H1 (cell line): ENCODE data around the gene CACNA1C. TPM values are rescaled to one million over a fixed set of nuclear protein-coding genes. Genes with fewer than 3 reads are reported as not detected.
A peak's percentile ranks its signal among the peaks of the same experiment; 100 is the strongest.

ENCODE experiments used
- CTCF ChIA-PET: fragments of 300-600 bp; sonication (Branson Sonifier 250); formaldehyde crosslinking; loops from one replicate; lab custom pipeline; 2021; ENCODE audit not compliant: partially characterized antibody; lab: Charles Lee
- POLR2A ChIA-PET: fragments of 300-600 bp; sonication (Branson Sonifier 250); formaldehyde crosslinking; loops from one replicate; lab custom pipeline; 2021; ENCODE audit warnings: inconsistent platforms; ENCODE audit not compliant: partially characterized antibody; lab: Charles Lee
- DNase-seq, 2 experiments: peaks; one replicate each; pipeline versions ENCODE4 v3.0.0 to v3.0.0-alpha.2; 2010 to 2022; ENCODE audit warnings: low spot score in 2 of 2, low read depth in 1 of 2, mixed read lengths in 1 of 2
- FAIRE-seq: peaks from 2 replicates; lab custom pipeline; 2011; peaks lifted over from hg19 to GRCh38; lab: Jason Lieb, UNC
- H2AFZ ChIP-seq: 2 replicates; pipeline ENCODE4 v1.8.1; 2012; ENCODE audit warnings: low read length, inconsistent platforms
- H2AK5ac ChIP-seq: 2 replicates; pipeline ENCODE4 v1.6.1; 2013; ENCODE audit warnings: low read depth, low read length
- H2BK120ac ChIP-seq: replicated peaks from 2 replicates; pipeline ENCODE3; 2013; ENCODE audit warnings: low read depth, low read length, inconsistent platforms
- H2BK12ac ChIP-seq: 2 replicates; pipeline ENCODE4 v1.6.1; 2013; ENCODE audit warnings: low read depth, low read length
- H2BK15ac ChIP-seq: 2 replicates; pipeline ENCODE4 v1.6.1; 2013; ENCODE audit warnings: low read length
- H2BK20ac ChIP-seq: 2 replicates; pipeline ENCODE4 v1.6.1; 2013; ENCODE audit warnings: low read length
- H2BK5ac ChIP-seq: 2 replicates; pipeline ENCODE4 v1.6.1; 2013; ENCODE audit warnings: low read depth, low read length
- H3K14ac ChIP-seq: 2 replicates; pipeline ENCODE4 v1.6.1; 2013; ENCODE audit warnings: inconsistent platforms; ENCODE audit not compliant: insufficient read length
- H3K18ac ChIP-seq: 2 replicates; pipeline ENCODE4 v1.6.1; 2013; ENCODE audit warnings: low read length; ENCODE audit errors: extremely low read depth
- H3K23ac ChIP-seq: 2 replicates; pipeline ENCODE4 v1.6.1; 2013; ENCODE audit warnings: inconsistent platforms; ENCODE audit not compliant: insufficient read length
- H3K23me2 ChIP-seq: 2 replicates; pipeline ENCODE4 v1.6.1; 2013; ENCODE audit warnings: low read depth, low read length
- H3K27ac ChIP-seq: 2 replicates; pipeline ENCODE4 v1.6.1; 2011; ENCODE audit warnings: low read depth, low read length, inconsistent platforms
- H3K27me3 ChIP-seq, 4 experiments: replicated peaks in 1 of 4; 1 replicate in 1 of 4; 2 replicates in 3 of 4; pipeline versions ENCODE4 v1.6.1 to v1.8.1; 2011 to 2013; ENCODE audit warnings: low read length in 3 of 4, mild to moderate bottlenecking in 3 of 4, inconsistent platforms in 2 of 4, mixed read lengths in 2 of 4, moderate library complexity in 1 of 4; ENCODE audit not compliant: control insufficient read depth in 3 of 4, insufficient read depth in 3 of 4; ENCODE audit errors: extremely low read depth in 1 of 4
- H3K36me3 ChIP-seq, 4 experiments: 2 replicates each; pipeline versions ENCODE4 v1.6.1 to v1.8.1; 2011 to 2013; ENCODE audit warnings: mild to moderate bottlenecking in 4 of 4, low read length in 3 of 4, moderate library complexity in 2 of 4, control low read depth in 1 of 4, inconsistent platforms in 1 of 4; ENCODE audit not compliant: insufficient read depth in 4 of 4, control insufficient read depth in 2 of 4
- H3K4ac ChIP-seq: replicated peaks from 2 replicates; pipeline ENCODE3; 2013; ENCODE audit warnings: low read length, low read depth, mixed read lengths, inconsistent platforms; ENCODE audit not compliant: insufficient read length
- H3K4me1 ChIP-seq, 4 experiments: replicated peaks in 1 of 4; 1 replicate in 1 of 4; 2 replicates in 3 of 4; pipeline versions ENCODE4 v1.6.1 to v1.8.1; 2011 to 2013; ENCODE audit warnings: low read length in 3 of 4, inconsistent platforms in 2 of 4, mixed read lengths in 1 of 4; ENCODE audit not compliant: insufficient read depth in 4 of 4, control insufficient read depth in 3 of 4
- H3K4me2 ChIP-seq, 2 experiments: 2 replicates each; pipeline versions ENCODE4 v1.6.1 to v1.8.1; 2011 to 2013; ENCODE audit warnings: low read depth in 2 of 2, low read length in 2 of 2, control low read depth in 1 of 2, inconsistent platforms in 1 of 2, mild to moderate bottlenecking in 1 of 2; ENCODE audit not compliant: insufficient read depth in 1 of 2
- H3K4me3 ChIP-seq, 4 experiments: fragments of 200-600, 300-600 bp in 1 of 4; sonication (generic), shearing (Covaris generic), sonication (Bioruptor Twin) in 1 of 4; 2 replicates each; pipeline versions ENCODE4 v1.5.1 to v1.8.1; 2011 to 2016; ENCODE audit warnings: low read length in 4 of 4, low read depth in 3 of 4, control low read depth in 2 of 4, inconsistent platforms in 2 of 4, mild to moderate bottlenecking in 2 of 4, mixed read lengths in 1 of 4, moderate library complexity in 1 of 4; ENCODE audit not compliant: insufficient read depth in 2 of 4; ENCODE audit errors: extremely low read depth in 1 of 4
- H3K56ac ChIP-seq: replicated peaks from 2 replicates; pipeline ENCODE3; 2013; ENCODE audit warnings: low read depth, mild to moderate bottlenecking, mixed read lengths, low read length, inconsistent platforms; ENCODE audit not compliant: insufficient read length
- H3K79me1 ChIP-seq: 2 replicates; pipeline ENCODE4 v1.6.1; 2013; ENCODE audit warnings: low read depth, low read length, control low read depth
- H3K79me2 ChIP-seq, 2 experiments: 2 replicates each; pipeline versions ENCODE4 v1.6.1 to v1.8.1; 2012 to 2013; ENCODE audit warnings: low read length in 2 of 2, mild to moderate bottlenecking in 2 of 2, inconsistent platforms in 1 of 2; ENCODE audit not compliant: insufficient read depth in 2 of 2, control insufficient read depth in 1 of 2
- H3K9ac ChIP-seq, 4 experiments: replicated peaks in 1 of 4; 1 replicate in 1 of 4; 2 replicates in 3 of 4; pipeline versions ENCODE4 v1.6.1 to v1.8.1; 2011 to 2013; ENCODE audit warnings: low read depth in 3 of 4, low read length in 3 of 4, control low read depth in 2 of 4, mild to moderate bottlenecking in 2 of 4, moderate library complexity in 2 of 4, inconsistent platforms in 1 of 4; ENCODE audit errors: extremely low read depth in 1 of 4
- H3K9me3 ChIP-seq, 2 experiments: 2 replicates each; pipeline versions ENCODE4 v1.6.1 to v1.8.1; 2012 to 2013; ENCODE audit warnings: mild to moderate bottlenecking in 2 of 2, moderate library complexity in 2 of 2, control low read depth in 1 of 2, inconsistent platforms in 1 of 2, low read depth in 1 of 2, low read length in 1 of 2, mixed read lengths in 1 of 2; ENCODE audit not compliant: insufficient read depth in 2 of 2
- H4K20me1 ChIP-seq, 2 experiments: replicated peaks in 1 of 2; 2 replicates each; pipeline versions ENCODE3 to v1.8.1; 2011 to 2013; ENCODE audit warnings: inconsistent platforms in 2 of 2, low read length in 2 of 2, mild to moderate bottlenecking in 1 of 2; ENCODE audit not compliant: insufficient read depth in 2 of 2, control insufficient read depth in 1 of 2
- H4K5ac ChIP-seq: 2 replicates; pipeline ENCODE4 v1.6.1; 2013; ENCODE audit warnings: low read length, low read depth, mixed read lengths, inconsistent platforms; ENCODE audit not compliant: insufficient read length
- H4K8ac ChIP-seq: 2 replicates; pipeline ENCODE4 v1.8.0; 2013; ENCODE audit warnings: mild to moderate bottlenecking, moderate library complexity, low read length, inconsistent platforms; ENCODE audit not compliant: insufficient read depth; ENCODE audit errors: extremely low read depth
- H4K91ac ChIP-seq: replicated peaks from 2 replicates; pipeline ENCODE3; 2013; ENCODE audit warnings: low read length, mixed read lengths, inconsistent platforms; ENCODE audit not compliant: insufficient read length
- ATF3 ChIP-seq: IDR thresholded peaks from 2 replicates; pipeline ENCODE4 v1.6.1; 2011; ENCODE audit warnings: low read depth, mild to moderate bottlenecking, low read length; ENCODE audit not compliant: insufficient read depth
- BRCA1 ChIP-seq: IDR thresholded peaks from 2 replicates; pipeline ENCODE4 v1.6.1; 2012; ENCODE audit warnings: low read depth, low read length, improper control_type of control experiment
- CTCF ChIP-seq, 3 experiments: IDR thresholded peaks; 1 replicate in 2 of 3; 2 replicates in 1 of 3; pipeline versions ENCODE4 v1.5.1 to v1.6.1; 2011; ENCODE audit warnings: low read length in 3 of 3, mild to moderate bottlenecking in 3 of 3, inconsistent platforms in 2 of 3, low read depth in 1 of 3, moderate library complexity in 1 of 3; ENCODE audit not compliant: insufficient read depth in 1 of 3; ENCODE audit errors: control extremely low read depth in 1 of 3
- MAX ChIP-seq: IDR thresholded peaks from 2 replicates; pipeline ENCODE4 v1.6.1; 2012; ENCODE audit warnings: inconsistent platforms
- POU5F1 ChIP-seq: IDR thresholded peaks from 2 replicates; pipeline ENCODE4 v1.6.1; 2011; ENCODE audit warnings: low read depth, mild to moderate bottlenecking, low read length, moderate library complexity
- RBBP5 ChIP-seq: IDR thresholded peaks from 2 replicates; pipeline ENCODE4 v1.7.1; 2012; ENCODE audit warnings: low read depth, mild to moderate bottlenecking, inconsistent platforms, low read length, moderate library complexity, borderline replicate concordance
- SP4 ChIP-seq: IDR thresholded peaks from 2 replicates; pipeline ENCODE4 v1.6.1; 2012; ENCODE audit warnings: low read length, inconsistent platforms
- TBP ChIP-seq: IDR thresholded peaks from 2 replicates; pipeline ENCODE4 v1.6.1; 2011; ENCODE audit warnings: low read depth, low read length, improper control_type of control experiment
- USF2 ChIP-seq: IDR thresholded peaks from 2 replicates; pipeline ENCODE4 v1.6.1; 2011; ENCODE audit warnings: low read length, improper control_type of control experiment
- WGBS, 2 experiments: shearing (Covaris generic) in 1 of 2; methylation state at CpG; one replicate each; pipeline versions ENCODE4 v1.1.6 to v1.1.7; 2013 to 2015; ENCODE audit warnings: low lambda C conversion rate in 2 of 2, mixed read lengths in 2 of 2, inconsistent platforms in 1 of 2, low coverage in 1 of 2, missing lambda C conversion rate in 1 of 2; ENCODE audit not compliant: insufficient replicate concordance in 2 of 2, insufficient coverage in 1 of 2, insufficient read length in 1 of 2; ENCODE audit errors: extremely low coverage in 1 of 2, missing lambda C conversion rate in 1 of 2; 5-methylcytosine and 5-hydroxymethylcytosine counted together
- polyA plus RNA-seq, 7 experiments: library from polyadenylated mRNA; depleted of rRNA in 3 of 7; stranded (reverse) in 5 of 7; unstranded in 2 of 7; fragments of >200 nt in 5 of 7; fragments of 200-250 nt in 2 of 7; gene quantifications; 1 replicate in 5 of 7; 2 replicates in 1 of 7; 4 replicates in 1 of 7; pipeline versions ENCODE4 v1.2.1 to v1.2.3, GENCODE V29; 2011 to 2013; ENCODE audit warnings: missing spikeins in 2 of 7, mixed read lengths in 2 of 7
- total RNA-seq: library from RNA; stranded (reverse); fragmentation: NEBNext Ultra II Directional; extraction: Animal tissue kit (Norgen Biotek cat#: 25700); gene quantifications from 2 replicates; pipeline ENCODE4 v1.2.1, GENCODE V29; 2021

Gene CACNA1C
- total and polyA plus RNA-seq, 2 of the 8 experiments (the other 6 are each of a cell fraction or from before 2014, with no cell fraction given) = 1.3 TPM

- no peak overlapping the region for H3K14ac ChIP-seq
- DNase-seq = no peak
- no peaks in the 10 kb centered on the region for H3K36me3 ChIP-seq
- no peaks in the 10 kb centered on the region for H3K23me2 ChIP-seq
- H3K27ac ChIP-seq = no peak overlapping the region
- no peak overlapping the region for H4K8ac ChIP-seq
- no peak overlapping the region for H4K91ac ChIP-seq
- POLR2A ChIA-PET = interaction anchor here (0.7 kb wide), 1 partner anchor 20 kb away, joined by 3 read pairs; no protein-coding TSS in a partner anchor
- H2BK15ac ChIP-seq = 0 out of 2 replicates have a peak overlapping the region, but pooled peaks have one; percentile 90
- no peak overlapping the region for H3K18ac ChIP-seq
- no peak overlapping the region for H3K4ac ChIP-seq
- no peak overlapping the region for H2AK5ac ChIP-seq
- H2BK12ac ChIP-seq = 0 out of 2 replicates have a peak overlapping the region, but pooled peaks have one; percentile 94
- H3K56ac ChIP-seq = no peak overlapping the region
- no peak overlapping the region for H4K5ac ChIP-seq
- H3K4me1 ChIP-seq = peaks cover 3 to 12% (median 9%) of the 10 kb centered on the region in 4 experiments
- WGBS, 2 experiments = 89% methylated on average over 5 of the region's 5 CpGs; no CpG with 5 or more reads in 1 of the 2 experiments
- H3K79me1 ChIP-seq = no peaks in the 10 kb centered on the region
- no peak overlapping the region for H3K4me3 ChIP-seq
- no peak overlapping the region for H3K23ac ChIP-seq
- H4K20me1 ChIP-seq = no peaks in the 10 kb centered on the region
- no peaks in the 10 kb centered on the region for H3K27me3 ChIP-seq
- no peak overlapping the region for H2BK20ac ChIP-seq
- H2AFZ ChIP-seq = no peak overlapping the region
- H3K9ac ChIP-seq = no peak overlapping the region
- no peaks in the 10 kb centered on the region for H3K9me3 ChIP-seq
- H3K79me2 ChIP-seq = no peaks in the 10 kb centered on the region
- CTCF ChIA-PET = interaction anchor here (0.6 to 4.5 kb wide), 5 partner anchors 11 to 56 kb away, joined by 3 to 30 read pairs (median 6); no protein-coding TSS in a partner anchor
- no peak overlapping the region for H3K4me2 ChIP-seq
- no peak overlapping the region for H2BK5ac ChIP-seq
- FAIRE-seq = no peak
- H2BK120ac ChIP-seq = no peak overlapping the region
- TF ChIP-seq MAX = no peak
- TF ChIP-seq ATF3 = no peak
- no peak for TF ChIP-seq TBP
- no peak for TF ChIP-seq POU5F1
- TF ChIP-seq BRCA1 = no peak
- TF ChIP-seq USF2 = no peak
- no peak for TF ChIP-seq RBBP5
- no peak for TF ChIP-seq SP4
- no peak for TF ChIP-seq CTCF (IDR thresholded peaks at IDR 0.05; ENCODE audit: control extremely low read depth in 1 of 3, insufficient read depth in 1 of 3, low read depth in 1 of 3, low read length in 3 of 3)
These were observed 293.6 kb downstream of the CACNA1C start for GRCh38 chr12:2346416-2346815.
